ENCODE data around the gene STARD3NL. TPM values are rescaled to one million over a fixed set of nuclear protein-coding genes. Genes with fewer than 3 reads are reported as not detected.

Gene STARD3NL
- total RNA-seq, 2 donors from 2014 or later: 10.9 to 19.7 TPM

DNA sequence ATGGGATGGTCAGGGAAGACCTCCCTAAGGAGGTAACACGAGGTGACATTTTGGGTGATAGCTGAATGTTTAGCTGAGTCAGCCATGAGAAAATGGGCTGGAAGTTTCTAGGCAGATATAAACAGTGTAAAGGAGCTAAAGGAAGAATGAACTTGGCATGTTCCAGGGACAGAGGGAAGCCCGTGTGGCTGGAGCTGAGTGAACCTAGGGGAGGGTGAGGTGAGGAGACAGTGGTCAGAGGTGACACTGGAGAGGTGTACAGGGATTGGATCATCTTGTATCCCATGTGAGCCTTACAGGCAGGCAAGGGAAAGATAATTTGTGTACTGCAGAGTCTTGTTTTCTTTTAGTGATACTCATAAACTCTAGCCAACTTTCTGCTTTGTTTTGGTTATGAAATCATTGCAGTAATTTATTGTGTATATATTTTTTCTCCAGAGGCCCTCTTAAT, 1.8 kb downstream of the STARD3NL start:
- TF ChIP-seq, protein P1, sequence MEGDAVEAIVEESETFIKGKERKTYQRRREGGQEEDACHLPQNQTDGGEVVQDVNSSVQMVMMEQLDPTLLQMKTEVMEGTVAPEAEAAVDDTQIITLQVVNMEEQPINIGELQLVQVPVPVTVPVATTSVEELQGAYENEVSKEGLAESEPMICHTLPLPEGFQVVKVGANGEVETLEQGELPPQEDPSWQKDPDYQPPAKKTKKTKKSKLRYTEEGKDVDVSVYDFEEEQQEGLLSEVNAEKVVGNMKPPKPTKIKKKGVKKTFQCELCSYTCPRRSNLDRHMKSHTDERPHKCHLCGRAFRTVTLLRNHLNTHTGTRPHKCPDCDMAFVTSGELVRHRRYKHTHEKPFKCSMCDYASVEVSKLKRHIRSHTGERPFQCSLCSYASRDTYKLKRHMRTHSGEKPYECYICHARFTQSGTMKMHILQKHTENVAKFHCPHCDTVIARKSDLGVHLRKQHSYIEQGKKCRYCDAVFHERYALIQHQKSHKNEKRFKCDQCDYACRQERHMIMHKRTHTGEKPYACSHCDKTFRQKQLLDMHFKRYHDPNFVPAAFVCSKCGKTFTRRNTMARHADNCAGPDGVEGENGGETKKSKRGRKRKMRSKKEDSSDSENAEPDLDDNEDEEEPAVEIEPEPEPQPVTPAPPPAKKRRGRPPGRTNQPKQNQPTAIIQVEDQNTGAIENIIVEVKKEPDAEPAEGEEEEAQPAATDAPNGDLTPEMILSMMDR (IDR thresholded peaks at IDR 0.05): no peak
- no peak for TF ChIP-seq POLR2A (IDR thresholded peaks at IDR 0.05)
- no peak overlapping the region for H3K27ac ChIP-seq
- H3K27me3 ChIP-seq: no peaks in the 10 kb centered on the region
- no peak for ATAC-seq
- H3K4me3 ChIP-seq: no peak overlapping the region
- intact Hi-C loops (cut with DNase I): no loop called here
- H3K36me3 ChIP-seq (replicated peaks in 1 of 2; ENCODE audit: insufficient read depth in 1 of 2, low read depth in 2 of 2): no peaks in the 10 kb centered on the region
- WGBS, 2 donors: 18 to 25% methylated on average over 2 of the region's 2 CpGs
- H3K9me3 ChIP-seq: no peaks in the 10 kb centered on the region
- no peak for DNase-seq
- peaks cover 16% of the 10 kb centered on the region for H3K4me1 ChIP-seq

DNA sequence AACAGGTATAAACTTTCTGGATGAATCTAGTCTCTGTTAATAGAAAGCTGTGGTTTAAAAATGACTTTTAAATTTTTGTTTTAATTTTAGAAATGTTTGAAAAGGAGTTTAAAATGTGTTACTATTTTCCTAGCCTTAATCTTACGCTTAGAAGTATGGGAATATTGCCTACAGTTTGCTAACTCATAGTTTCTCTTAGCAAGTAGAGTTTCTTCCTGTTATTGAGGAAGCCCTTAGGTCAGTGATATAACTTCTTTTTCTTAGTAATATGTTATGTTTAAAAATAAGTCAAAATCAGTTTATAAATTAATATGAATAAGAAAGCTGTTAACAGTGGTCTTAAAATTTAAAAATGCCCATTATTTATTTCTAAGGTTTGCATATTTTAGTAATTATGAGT, 3.1 kb downstream of the STARD3NL start:
- Histone ChIP-seq H3K27ac (no peak overlapping the region), H3K9me3 (no peaks in the 10 kb centered on the region), H3K36me3 (replicated peaks in 1 of 2; ENCODE audit: insufficient read depth in 1 of 2, low read depth in 2 of 2) (no peaks in the 10 kb centered on the region), H3K27me3 (no peaks in the 10 kb centered on the region), H3K4me3 (no peak overlapping the region), H3K4me1 (peaks cover 25% of the 10 kb centered on the region)
- no peak for DNase-seq
- 82 to 93% methylated on average over 1 of the region's 1 CpG for WGBS, 2 donors
- intact Hi-C loops (cut with DNase I): no loop called here
- TF ChIP-seq, protein P1 (IDR thresholded peaks at IDR 0.05): no peak
- TF ChIP-seq POLR2A (IDR thresholded peaks at IDR 0.05): no peak
- ATAC-seq: no peak

DNA sequence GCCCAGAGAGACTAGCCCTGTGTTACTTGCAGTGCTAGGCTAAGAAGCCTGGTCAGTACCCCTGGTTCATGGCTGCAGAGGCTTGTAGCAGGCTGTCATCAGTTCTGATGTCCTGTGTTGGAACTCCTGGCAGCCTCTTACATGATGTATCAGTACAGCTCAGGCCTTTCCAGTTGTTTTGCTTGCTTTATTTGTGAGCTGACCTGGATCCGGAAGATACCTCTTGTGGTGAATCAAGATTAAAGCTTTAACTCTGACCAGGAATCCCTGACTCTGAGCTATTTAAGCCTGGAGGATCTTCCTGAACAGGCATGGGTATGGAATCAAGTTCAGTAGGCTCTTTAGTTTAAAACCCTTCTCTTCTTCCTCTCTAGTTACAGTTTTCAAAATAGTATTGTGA, 4.4 kb downstream of the STARD3NL start:
- Histone ChIP-seq H3K36me3 (replicated peaks in 1 of 2; ENCODE audit: insufficient read depth in 1 of 2, low read depth in 2 of 2) (no peaks in the 10 kb centered on the region), H3K4me3 (no peak overlapping the region), H3K27me3 (no peaks in the 10 kb centered on the region), H3K9me3 (no peaks in the 10 kb centered on the region), H3K4me1 (peaks cover 22% of the 10 kb centered on the region), H3K27ac (no peak overlapping the region)
- TF ChIP-seq POLR2A (IDR thresholded peaks at IDR 0.05): no peak
- TF ChIP-seq, protein P1 (IDR thresholded peaks at IDR 0.05): no peak
- intact Hi-C loops (cut with DNase I): no loop called here
- WGBS, 2 donors: 75 to 88% methylated on average over 1 of the region's 1 CpG
- no peak for DNase-seq
- ATAC-seq: no peak

DNA sequence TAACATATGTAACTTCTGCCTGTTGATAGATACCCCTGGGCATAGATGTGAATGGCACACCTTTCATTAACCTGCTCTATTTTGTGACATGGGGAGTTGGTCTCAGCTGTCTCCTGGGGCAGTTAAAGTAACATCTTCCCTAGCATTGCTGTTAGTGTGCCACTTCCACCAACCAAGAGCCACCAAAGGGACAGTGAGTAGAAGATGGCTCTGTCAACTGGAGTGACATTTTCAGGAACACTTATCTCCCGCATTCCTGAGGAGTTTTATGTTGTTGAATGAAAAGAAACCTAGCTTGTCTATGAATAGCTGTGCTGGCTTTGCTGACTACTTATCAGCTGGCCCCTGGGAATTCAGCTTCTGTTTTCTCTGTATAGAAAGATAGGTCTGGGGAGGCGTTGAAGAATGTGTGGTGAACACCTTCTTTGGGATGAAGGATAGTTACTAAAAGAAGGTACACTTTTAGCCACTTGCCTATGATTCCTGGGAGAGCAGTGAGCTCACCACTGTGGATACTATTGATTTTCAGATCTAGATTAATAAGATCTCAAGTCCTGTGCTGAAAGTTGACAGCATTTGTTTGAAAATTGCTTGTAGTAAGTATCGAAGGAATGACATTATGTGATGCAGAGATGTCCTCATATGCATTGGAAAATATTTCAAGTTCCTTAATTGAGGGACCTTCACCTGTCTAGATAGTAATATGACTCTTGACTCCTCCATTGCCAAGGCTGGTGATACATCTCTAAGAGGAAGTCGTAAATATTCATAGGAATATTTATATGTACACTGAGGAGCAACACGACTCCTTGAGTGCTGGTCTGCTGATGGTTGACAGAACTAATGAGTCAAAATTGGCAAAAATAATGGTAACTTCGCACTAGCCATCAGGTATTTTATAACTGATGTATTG, 7.6 kb downstream of the STARD3NL start:
- H3K27ac ChIP-seq: no peak overlapping the region
- intact Hi-C loops (cut with DNase I): no loop called here
- no peaks in the 10 kb centered on the region for H3K27me3 ChIP-seq
- no peaks in the 10 kb centered on the region for H3K9me3 ChIP-seq
- H3K4me1 ChIP-seq: peaks cover 8% of the 10 kb centered on the region
- 48 to 54% methylated on average over 6 of the region's 6 CpGs for WGBS, 2 donors
- TF ChIP-seq POLR2A (IDR thresholded peaks at IDR 0.05): no peak
- TF ChIP-seq, protein P1 (IDR thresholded peaks at IDR 0.05): no peak
- ATAC-seq: no peak
- H3K4me3 ChIP-seq: no peak overlapping the region
- no peaks in the 10 kb centered on the region for H3K36me3 ChIP-seq (replicated peaks in 1 of 2; ENCODE audit: insufficient read depth in 1 of 2, low read depth in 2 of 2)
- DNase-seq: no peak

Measured in body of pancreas (tissue), 4 donors.